Cerebellar nuclear complex (tissue), 1 donor: ENCODE results near the gene ATXN1.

Source experiments
- DNase-seq, 2 experiments: peaks; one replicate each; lab custom pipeline; 2025; lab: John Stamatoyannopoulos, UW

Gene ATXN1

DNA sequence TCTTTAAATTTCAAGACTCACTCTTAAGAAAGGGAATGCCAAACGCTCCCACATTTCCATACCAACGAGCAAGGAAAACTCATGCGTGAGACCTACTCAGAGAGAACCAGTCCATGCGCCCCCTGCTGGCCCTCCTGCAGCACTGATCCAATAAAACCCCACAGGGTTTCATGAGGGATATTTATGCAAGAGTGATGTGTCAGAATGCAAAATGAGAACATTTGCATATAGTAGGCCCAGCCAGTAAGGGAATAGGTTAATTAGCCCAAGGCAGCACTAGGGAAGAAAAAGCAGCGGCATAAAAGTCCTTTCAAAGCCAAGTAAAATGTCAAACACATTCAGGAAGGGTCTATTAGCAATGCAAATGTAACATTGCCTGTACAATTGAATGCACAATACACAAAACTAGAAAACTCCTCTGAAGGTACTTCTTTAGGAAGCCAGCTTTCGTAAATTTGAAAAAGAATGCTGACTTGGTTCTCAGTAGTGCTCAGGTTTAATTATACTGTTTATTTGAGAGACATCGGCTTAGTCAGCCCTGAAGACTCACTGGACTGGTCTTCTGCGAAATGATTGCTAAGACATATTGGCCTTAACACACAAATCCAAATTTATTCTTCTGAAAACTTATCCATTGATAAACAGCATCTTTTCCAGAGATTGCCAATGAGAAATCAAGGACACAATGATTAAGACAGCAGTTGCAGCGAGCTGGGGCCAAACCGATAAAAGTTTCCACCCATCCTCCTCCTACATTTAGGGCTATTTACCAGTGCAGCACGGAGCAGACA is 429.7 kb downstream of the ATXN1 start:
- no peak for DNase-seq

DNA sequence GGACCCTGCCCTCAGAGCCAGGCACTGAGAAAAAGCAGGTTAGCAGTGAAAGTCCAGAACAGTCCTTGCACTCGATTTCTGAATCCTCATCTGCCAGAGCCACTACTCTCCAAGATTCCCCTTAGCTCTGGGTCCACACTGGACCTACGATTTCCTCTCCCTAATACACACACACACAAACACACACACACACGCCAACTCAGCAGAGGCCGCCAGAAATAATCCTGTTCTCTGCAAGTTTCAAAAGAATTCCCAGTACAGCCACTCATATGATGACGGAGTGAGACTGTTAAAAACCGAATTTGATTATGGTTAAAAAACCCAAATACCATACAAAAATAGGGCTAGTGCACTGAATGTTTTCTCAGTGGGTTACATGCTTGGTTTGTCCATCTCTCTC is 432.0 kb downstream of the ATXN1 start:
- no peak for DNase-seq

DNA sequence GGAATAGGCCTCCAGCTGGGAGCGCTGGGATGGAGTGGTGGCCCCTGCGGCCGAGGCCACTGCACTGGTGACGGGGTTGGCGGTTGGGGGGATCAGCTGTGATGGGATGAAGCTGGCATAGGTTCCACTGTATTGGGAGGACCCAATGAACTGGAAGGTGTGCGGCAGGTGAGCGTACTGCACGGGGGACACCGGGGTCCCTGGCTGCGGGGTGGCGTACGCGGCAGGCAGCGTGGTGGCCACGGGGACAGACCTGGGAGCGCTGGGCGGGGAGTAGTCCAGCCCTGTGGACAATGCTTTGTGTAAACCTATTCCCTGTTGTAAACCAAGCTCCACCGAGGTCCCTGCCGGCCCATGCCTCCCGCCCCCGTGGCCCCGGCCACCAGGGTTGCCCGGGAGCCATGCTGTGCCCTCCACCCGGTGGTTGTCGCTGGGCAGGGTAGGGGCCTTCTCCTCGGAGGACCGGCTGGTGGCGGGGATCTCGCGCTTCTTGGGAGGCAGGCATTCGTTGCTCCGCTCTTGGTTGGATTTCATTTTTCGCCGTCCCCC is 433.4 kb downstream of the ATXN1 start:
- DNase-seq: no peak

DNA sequence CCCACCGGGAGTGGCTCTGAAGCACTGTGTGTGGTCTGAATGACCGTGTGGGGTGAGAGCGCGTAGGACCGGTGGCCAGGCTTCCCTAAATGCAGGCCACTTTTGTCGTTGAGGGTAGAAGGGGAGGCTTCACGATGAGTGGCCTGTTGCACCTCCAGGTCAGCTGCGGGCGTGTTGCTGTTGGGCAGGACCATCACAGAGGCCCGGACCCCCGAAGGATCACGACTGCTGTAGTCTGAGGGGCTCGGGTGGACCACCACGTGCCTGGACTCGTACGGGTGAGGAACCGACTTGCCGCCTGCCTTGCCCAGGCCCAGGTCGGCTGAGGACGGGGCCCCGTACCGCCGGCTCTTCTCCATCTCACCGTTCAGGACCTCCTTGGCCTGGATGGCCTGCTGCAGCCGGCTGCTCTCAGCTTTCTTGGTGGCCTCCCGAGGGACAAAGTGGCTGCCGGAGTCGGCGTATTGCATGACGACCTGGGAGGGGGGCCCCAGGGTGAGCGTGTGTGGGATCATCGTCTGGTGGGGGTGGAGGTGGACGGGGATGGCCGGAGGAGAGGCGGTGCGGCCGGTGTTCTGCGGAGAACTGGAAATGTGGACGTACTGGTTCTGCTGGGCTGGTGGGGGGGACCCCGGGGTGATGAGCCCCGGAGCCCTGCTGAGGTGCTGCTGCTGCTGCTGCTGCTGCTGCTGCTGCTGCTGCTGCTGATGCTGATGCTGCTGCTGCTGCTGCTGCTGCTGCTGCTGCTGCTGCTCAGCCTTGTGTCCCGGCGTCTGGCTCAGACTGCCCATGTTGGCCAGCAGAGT is 434.1 kb downstream of the ATXN1 start:
- no peak for DNase-seq

DNA sequence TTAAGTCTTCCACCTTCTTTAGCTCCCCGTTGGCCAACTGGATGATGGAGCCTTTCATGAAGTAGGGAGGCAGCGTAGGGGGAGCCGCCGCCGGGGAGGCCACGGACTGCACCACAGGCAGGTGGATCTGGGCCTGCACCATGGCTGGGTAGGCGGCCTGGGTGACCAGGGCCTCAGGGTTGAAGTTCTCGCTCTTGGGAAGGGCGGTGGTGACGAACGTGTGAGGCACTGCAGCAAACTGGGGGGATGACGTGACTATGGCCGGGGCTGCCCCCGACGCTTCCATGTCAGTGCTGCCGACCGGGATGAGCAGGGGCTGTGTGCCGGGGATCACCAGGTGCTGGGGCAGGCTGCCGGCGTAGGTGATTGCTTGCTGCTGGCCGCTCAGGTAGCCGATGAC is 434.7 kb downstream of the ATXN1 start:
- DNase-seq: no peak

DNA sequence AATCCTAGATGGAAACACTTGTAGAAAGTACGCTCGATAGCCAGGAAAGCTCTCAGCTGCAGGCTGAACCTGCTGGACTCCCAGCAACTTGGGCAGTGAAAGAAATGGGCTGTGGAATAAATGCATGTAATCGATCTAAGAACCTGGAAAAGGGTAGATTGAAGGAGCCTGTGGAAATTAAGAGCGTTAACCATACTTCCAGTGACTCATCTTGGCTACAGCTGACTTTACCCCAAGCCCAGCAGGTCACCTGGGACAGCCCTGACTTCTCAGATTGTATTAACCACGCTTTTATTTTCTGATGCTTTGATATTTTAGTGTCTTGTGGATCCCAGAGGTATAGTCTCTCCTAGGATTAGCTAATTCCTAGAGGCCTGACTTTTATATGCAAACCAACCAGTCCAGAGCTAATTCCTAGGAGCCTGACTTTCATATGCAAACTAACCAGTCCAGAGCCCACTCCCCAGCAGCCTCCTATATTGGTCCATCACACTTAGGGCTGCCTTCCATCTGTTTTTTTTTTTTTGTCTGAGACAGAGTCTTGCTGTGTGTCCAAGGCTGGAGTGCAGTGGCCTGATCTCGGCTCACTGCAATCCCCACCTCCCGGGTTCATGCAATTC is 436.5 kb downstream of the ATXN1 start:
- DNase-seq: no peak

DNA sequence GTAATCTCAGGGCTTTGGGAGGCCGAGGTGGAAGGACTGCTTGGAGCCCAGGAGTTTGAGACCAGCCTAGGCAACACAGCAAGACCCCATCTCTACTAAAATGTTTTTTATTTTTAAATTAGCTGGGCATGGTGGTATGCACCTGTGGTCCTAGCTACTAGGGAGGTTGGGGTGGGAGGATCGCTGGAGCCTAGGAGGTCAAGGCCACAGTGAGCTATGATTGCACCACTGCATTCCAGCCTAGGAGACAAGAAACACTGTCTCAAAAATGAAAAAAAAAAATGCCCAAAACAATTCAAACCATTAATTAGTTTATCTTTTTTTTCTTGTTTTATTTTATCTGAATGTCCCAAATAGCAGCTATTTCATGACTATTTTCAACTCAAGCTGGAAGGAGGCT is 437.1 kb downstream of the ATXN1 start:
- no peak for DNase-seq

DNA sequence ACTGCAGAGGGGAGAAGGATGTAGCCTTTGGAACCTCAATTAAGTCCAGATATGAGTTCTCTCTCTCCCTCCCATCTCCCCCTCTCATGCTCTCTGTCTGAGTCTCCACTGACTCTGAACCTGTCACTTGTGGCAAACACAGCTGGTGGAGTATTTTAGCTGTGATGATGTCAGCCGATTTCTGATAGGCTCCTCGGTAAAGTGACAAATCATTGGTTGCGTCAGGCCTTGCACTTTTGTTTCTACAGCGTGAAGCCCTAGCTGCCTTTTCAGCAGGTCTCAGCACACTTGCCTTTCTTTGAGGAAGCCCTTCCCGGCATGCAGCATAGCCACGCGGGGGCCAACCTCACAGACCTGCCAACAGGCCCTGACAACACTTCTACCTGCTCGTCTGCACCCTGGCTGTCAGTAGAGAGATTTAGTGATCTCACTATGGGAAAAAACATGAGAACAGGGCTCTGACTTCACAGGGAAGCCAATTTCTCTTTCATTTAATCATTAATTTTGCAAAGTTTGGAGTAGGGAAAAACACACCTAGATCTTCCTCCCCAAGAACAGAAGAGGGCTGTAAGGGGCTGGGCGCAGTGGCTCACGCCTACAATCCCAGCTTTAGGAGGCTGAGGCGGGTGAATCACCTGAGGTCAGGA is 438.5 kb downstream of the ATXN1 start:
- no peak for DNase-seq

DNA sequence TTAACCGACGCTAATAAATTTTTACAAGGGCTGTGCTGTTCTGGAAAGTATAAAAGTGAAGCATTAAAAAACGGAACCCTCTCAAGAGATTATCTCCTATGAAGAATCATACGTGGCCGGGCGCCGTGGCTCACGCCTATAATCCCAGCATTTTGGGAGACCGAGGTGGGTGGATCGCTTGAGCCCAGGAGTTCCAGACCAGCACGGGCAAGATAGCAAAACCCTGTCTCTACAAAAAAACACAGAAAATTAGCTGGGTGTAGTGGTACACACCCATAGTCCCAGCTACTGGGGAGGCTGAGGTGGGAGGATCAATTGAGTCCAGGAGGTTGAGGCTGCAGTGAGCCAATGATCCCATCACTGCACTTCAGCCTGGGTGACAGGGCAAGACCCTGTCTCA is 439.4 kb downstream of the ATXN1 start:
- DNase-seq: no peak

DNA sequence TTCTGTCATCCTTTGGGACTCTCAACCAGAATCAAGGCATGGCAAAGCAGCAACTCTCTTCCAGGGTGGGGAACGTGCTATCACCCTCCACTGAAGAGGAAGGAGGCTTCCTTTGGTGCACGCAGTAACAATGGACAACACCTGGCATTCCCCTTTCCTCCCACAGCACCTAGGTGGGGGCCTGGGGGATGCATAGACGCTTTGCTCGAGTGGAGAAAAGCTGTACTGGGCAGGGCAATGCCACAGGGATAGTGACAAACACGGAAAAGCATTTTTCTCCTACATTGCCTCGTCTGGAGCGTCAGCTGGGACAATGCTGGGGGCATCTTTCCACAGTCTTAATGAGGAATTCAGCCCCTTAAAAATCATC is 439.9 kb downstream of the ATXN1 start:
- DNase-seq: no peak

DNA sequence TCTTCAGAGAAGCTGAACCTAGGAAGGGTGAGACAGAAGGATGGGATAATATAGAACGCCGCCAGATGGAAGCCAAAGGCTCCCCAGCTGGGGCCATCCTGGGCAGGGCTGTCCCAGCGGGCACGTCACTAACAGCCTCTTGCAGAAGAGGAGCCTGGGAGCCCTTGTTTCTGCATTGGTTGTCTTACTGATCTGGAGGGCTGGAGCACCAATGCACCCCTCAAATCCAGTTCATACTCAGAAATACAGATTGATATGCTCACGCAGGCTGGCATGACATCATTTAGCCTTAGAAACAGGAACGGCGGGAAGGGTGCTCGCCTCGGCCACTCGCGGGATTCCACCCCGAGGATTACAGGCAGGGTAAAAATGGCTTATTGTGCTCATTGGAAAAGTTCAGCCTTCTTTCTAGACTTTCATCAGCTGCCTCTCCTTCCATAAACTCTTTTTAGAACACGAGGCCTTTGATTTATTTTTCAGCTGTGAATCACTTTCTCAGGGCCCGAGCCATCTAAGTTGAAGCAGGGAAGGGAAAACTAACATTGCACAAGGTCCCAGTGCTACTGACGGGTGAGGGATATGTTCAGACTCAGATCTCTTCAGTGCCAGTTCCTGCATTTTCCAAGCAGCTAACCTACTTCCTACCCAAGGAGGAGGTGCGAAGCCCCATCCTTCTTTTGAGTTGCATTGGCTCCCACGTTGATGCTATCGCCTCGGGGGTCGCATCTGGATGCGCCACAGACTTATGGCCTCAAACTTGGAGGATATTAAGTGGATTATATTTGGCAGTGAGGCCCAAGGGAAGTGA is 440.5 kb downstream of the ATXN1 start:
- peak in 1 of 2 experiments; percentile 72 for DNase-seq

DNA sequence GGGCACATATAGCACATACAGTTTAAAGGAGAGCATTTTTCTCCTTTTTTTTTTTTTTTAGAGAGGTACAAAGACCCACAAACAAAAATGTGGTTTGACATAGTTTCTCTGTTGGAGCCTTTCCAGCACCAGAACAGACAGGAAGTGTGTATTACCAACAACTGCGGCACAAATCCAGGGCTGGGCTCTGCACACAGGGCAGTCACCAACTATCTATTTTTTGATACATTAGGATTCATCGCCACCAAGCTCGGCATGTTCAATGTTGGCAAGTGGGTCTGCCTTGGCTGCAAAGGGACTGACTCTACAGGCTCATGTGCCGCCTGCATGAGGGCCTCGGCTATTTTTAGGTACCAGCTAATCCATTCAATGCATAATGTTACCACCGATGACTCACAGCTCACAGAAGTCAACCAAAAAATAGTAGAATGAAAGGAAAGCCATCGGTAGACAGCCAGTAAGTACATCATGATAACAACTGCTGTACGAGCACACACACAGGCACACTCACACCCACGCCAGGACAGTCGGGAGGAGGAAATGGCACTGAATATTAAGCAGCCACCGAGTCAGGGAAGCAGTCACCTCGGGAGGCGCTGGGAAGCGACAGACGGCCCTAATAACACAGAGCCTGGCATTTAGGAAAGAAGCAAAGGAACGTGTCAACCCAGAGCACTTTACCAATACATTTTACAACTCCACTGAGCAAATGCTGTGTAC is 441.3 kb downstream of the ATXN1 start:
- DNase-seq: peak; percentile 73 to 78

DNA sequence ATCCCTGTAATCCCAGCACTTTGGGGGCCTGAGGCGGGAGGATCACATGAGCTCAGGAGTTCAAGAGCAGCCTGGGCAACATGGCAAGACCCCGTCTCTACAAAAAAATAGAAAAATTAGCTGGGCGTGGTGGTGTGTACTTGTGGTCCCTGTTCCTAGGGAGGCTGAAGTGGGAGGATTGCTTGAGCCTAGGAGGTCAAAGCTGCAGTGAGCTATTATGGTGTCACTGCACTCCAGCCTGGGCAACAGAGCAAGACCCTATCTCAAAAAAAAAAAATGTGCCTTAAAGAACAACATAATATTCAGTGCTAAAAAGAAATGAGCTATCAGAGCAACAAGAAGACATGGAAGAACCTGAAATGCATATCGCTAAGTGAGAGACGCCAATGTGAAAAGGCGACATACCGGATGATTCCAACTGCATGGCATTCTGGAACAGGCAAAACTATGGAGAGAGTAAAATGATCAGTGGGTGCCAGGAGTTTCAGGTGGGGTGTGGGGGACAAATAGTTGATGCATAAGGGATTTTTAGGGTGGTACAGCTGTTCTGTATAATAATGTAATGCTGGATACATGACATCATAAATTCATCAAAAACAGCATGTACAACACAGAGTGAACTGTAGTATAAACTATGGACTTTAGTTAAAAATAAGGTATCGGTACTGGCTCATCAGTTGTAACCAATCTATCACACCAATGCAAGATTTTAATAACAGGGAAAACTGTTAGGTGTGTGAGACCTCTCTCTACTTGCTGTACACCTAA is 442.1 kb downstream of the ATXN1 start:
- no peak for DNase-seq

DNA sequence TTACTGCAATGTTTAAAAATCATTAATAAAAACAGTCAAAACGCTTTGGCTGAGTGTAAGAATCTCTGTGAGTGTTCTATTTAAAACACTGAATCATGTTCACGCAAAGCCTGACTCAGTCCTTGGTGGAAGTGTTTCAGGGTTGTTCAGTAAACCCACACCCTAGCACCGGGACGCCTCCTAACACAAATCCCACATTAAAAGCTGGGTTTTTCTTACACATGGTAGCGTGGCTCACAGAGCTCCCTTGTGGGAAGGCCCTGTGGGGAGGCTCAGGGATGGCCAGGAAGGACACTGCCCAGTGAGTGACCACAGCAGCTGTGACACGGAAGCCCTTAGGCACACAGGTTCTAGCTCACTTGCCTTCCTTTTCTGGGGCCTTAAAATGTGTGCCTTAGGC is 442.7 kb downstream of the ATXN1 start:
- DNase-seq: no peak

DNA sequence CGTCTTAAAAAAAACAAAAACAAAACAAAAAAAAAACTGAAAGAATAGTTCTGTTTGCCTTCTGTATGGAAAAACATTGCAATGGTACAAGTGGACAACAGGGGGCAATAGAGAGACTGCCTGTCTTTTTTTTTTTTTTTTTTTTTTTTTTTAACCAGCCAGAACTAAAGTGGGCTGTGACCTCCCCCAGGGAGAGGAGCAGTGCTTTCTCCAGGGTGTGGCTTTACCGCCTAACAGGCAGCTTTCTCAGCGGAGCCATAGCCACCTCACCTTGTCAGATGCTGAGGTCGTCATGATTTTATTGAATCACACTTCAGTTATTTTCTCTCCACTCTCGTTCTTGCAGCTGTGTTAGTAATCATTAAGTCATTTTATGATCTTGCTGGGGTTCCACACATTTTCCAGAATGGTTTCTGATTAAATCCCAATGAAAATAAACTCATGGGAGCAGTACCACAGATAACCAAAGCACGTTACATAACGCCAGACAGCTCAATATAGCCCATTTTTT is 444.5 kb downstream of the ATXN1 start:
- no peak for DNase-seq

DNA sequence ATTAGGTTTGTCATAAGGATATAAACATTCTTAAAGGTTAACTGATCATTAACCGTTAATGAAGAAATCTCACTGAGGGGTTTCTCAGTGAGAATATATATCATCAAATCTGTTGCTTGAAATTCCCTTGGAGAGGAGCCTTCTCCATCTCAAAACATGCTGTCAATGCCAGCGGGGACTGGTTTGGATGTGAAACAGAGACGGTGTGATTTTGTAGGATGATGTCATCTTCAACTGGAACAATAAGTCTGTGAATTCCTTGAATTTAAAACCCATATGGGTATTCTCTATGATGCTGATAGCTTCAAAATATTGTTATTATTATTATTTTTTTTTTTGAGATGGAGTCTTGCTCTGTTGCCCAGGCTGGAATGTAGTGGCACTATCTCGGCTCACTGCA is 447.0 kb downstream of the ATXN1 start:
- DNase-seq: no peak

DNA sequence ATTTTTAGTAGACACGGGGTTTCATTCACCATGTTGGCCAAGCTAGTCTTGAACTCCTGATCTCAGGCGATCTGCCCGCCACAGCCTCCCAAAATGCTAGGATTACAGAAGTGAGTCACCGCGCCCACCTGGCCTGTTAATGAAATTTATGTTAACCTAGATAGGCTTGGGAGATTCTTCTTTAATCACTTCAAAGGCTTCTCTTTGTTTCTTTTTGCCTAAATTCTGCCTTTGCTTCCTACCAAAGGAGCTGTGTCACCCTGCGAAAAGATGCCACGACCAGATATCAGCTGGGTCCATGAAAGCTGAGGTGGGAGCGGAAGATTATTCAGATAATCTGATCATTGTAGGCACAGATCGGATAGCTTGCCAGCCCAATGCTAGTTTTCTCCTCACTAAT is 447.5 kb downstream of the ATXN1 start:
- no peak for DNase-seq

DNA sequence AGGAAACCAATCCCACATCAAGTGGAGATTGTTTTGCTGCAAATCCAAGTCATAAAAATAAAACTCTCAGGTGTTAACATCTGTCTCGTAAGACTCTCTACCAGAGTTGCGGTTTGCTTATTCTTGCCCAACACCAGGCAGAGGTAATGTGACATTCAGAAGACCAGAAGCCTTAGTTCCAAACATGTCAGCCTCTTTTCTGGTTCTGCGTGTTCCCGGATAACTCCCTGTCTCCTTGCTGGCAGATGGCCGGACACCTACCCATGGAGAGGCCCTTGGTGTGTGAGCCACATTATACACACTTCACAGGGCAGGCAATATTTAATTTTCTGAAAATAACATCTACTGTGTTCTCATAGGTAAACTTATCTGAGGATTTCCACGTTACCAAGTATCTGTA is 449.5 kb downstream of the ATXN1 start:
- peak in 1 of 2 experiments; percentile 12 for DNase-seq

DNA sequence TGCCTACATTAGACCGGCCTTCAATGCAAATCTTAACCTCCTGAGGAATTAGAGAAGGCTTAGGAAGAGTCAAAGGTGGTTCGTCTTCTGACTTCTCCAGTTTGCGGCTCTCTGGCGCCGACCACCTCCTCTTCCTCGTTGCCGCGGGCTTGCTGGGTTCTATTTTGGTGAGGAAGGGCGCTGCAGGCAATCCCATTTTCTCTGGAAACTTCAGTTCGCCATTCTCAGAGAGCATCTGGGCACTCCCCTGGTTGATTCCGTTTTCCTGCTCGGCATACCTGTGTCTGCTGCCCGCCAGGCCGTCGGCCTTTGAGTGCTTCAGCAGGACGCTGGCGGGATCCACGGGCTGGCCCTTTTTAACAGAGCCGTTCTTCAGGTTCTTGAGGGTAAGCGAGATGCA is 454.9 kb downstream of the ATXN1 start:
- no peak for DNase-seq

DNA sequence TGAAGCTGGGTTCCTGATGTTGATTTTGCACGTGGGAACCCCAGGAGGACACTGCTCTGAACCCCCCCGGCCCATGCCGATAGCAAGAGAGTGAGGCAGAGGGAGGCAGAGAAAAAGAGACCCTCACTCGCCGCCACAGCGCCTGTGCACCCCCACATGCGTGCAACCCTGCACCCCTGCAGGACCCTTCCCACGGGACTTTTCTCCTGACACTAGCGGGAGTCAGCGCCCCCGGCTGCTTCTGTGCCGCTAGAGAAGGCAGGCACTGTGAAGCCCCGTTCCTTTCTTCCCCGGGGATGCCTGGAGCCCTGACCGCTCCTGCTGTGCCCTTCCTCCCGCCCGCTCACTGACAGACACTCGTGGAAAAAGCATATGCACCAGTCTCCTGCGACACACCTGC is 455.5 kb downstream of the ATXN1 start:
- DNase-seq: no peak
